Loucy (cell line): ENCODE results near the gene RPTOR.
"Not testable (repeated sequence)": the region's sequence is repeated elsewhere in the genome, so short reads cannot be mapped to it uniquely, and the experiment has no call there.

ENCODE experiments used
- H2AFZ ChIP-seq: fragments of 200-600 bp; sonication (generic); 2 replicates; pipeline ENCODE4 v1.6.0; 2016; ENCODE audit warnings: antibody characterized with exemption, mild to moderate bottlenecking, low read length, moderate library complexity
- H3F3A ChIP-seq: fragments of 200-600 bp; 2 replicates; pipeline ENCODE4 v1.6.0; 2016; ENCODE audit warnings: antibody characterized with exemption, low read depth, mild to moderate bottlenecking
- H3K27me3 ChIP-seq: fragments of 200-600 bp; sonication (generic); 2 replicates; pipeline ENCODE4 v1.6.1; 2014; ENCODE audit warnings: low read length, mild to moderate bottlenecking; ENCODE audit not compliant: insufficient read depth, poor library complexity, severe bottlenecking
- H3K36me3 ChIP-seq: fragments of 200-600 bp; sonication (generic); 2 replicates; pipeline ENCODE4 v1.6.1; 2016; ENCODE audit warnings: low read length; ENCODE audit not compliant: insufficient read depth
- H3K4me1 ChIP-seq: fragments of 200-600 bp; sonication (generic); 2 replicates; pipeline ENCODE4 v1.5.1; 2014; ENCODE audit warnings: low read length, mild to moderate bottlenecking; ENCODE audit not compliant: insufficient read depth, poor library complexity, severe bottlenecking
- H3K4me2 ChIP-seq: fragments of 200-600 bp; sonication (generic); 2 replicates; pipeline ENCODE4 v1.6.0; 2014; ENCODE audit warnings: antibody characterized with exemption, low read length, low read depth, mild to moderate bottlenecking; ENCODE audit not compliant: poor library complexity, severe bottlenecking
- H3K4me3 ChIP-seq: fragments of 200-600 bp; sonication (generic); 2 replicates; pipeline ENCODE4 v1.5.1; 2014; ENCODE audit warnings: low read length, mild to moderate bottlenecking, mixed read lengths; ENCODE audit not compliant: poor library complexity, severe bottlenecking
- H3K79me2 ChIP-seq: fragments of 200-600 bp; sonication (generic); 2 replicates; pipeline ENCODE4 v1.6.1; 2014; ENCODE audit warnings: low read length; ENCODE audit not compliant: insufficient read depth
- H3K9ac ChIP-seq: fragments of 200-600 bp; sonication (generic); 2 replicates; pipeline ENCODE4 v1.6.0; 2014; ENCODE audit warnings: mild to moderate bottlenecking, low read depth, low read length, moderate library complexity; ENCODE audit not compliant: poor library complexity, severe bottlenecking
- H3K9me2 ChIP-seq: fragments of 200-600 bp; sonication (generic); replicated peaks from 2 replicates; pipeline ENCODE4 v1.6.1; 2016; ENCODE audit warnings: low read depth, low read length, mixed read lengths
- H3K9me3 ChIP-seq: fragments of 200-600 bp; sonication (generic); 2 replicates; pipeline ENCODE4 v1.6.1; 2014; ENCODE audit warnings: mild to moderate bottlenecking, antibody characterized with exemption, low read length, low read depth; ENCODE audit not compliant: insufficient read depth
- H4K20me1 ChIP-seq: fragments of 200-600 bp; sonication (generic); 2 replicates; pipeline ENCODE4 v1.6.0; 2014; ENCODE audit warnings: antibody characterized with exemption, low read length, mild to moderate bottlenecking; ENCODE audit not compliant: insufficient read depth, poor library complexity, severe bottlenecking
- CTCF ChIP-seq: fragments of 200-600 bp; sonication (generic); conservative IDR thresholded peaks from 2 replicates; pipeline ENCODE4 v1.5.1; 2014; ENCODE audit warnings: mild to moderate bottlenecking, antibody characterized with exemption, low read length
- EZH2phosphoT487 ChIP-seq: fragments of 200-600 bp; IDR thresholded peaks from 2 replicates; pipeline ENCODE4 v1.6.1; 2018; ENCODE audit warnings: antibody characterized with exemption, mild to moderate bottlenecking, moderate library complexity, borderline replicate concordance

RPTOR gene

GRCh38 chr17:80503921-80504320, 40.7 kb upstream of the RPTOR start:
- H3K27me3 ChIP-seq: no peaks in the 10 kb centered on the region
- no peak for TF ChIP-seq EZH2phosphoT487
- no peak for TF ChIP-seq CTCF
- no peak overlapping the region for H3K4me2 ChIP-seq
- no peak overlapping the region for H2AFZ ChIP-seq
- H3K79me2 ChIP-seq: no peaks in the 10 kb centered on the region
- no peaks in the 10 kb centered on the region for H3K4me1 ChIP-seq
- H3K9ac ChIP-seq: no peak overlapping the region
- no peaks in the 10 kb centered on the region for H3K36me3 ChIP-seq
- no peak overlapping the region for H3K4me3 ChIP-seq
- no peaks in the 10 kb centered on the region for H4K20me1 ChIP-seq
- H3K9me2 ChIP-seq: no peaks in the 10 kb centered on the region
- no peaks in the 10 kb centered on the region for H3F3A ChIP-seq
- no peaks in the 10 kb centered on the region for H3K9me3 ChIP-seq

GRCh38 chr17:80504686-80505413, 39.8 kb upstream of the RPTOR start:
- H4K20me1 ChIP-seq: no peaks in the 10 kb centered on the region
- H3K4me3 ChIP-seq: no peak overlapping the region
- no peaks in the 10 kb centered on the region for H3K9me2 ChIP-seq
- no peak overlapping the region for H2AFZ ChIP-seq
- no peaks in the 10 kb centered on the region for H3K9me3 ChIP-seq
- no peak overlapping the region for H3K9ac ChIP-seq
- no peaks in the 10 kb centered on the region for H3K27me3 ChIP-seq
- H3K4me1 ChIP-seq: no peaks in the 10 kb centered on the region
- no peaks in the 10 kb centered on the region for H3F3A ChIP-seq
- TF ChIP-seq CTCF (no peak), EZH2phosphoT487 (no peak)
- H3K79me2 ChIP-seq: no peaks in the 10 kb centered on the region
- H3K36me3 ChIP-seq: no peaks in the 10 kb centered on the region
- H3K4me2 ChIP-seq: no peak overlapping the region

- not testable (repeated sequence) for H3K9ac ChIP-seq, H3K36me3 ChIP-seq, H3K4me3 ChIP-seq, H3K9me3 ChIP-seq, H3K4me2 ChIP-seq, H3K4me1 ChIP-seq, H3K27me3 ChIP-seq, H2AFZ ChIP-seq, H3K79me2 ChIP-seq, H3K9me2 ChIP-seq, H3F3A ChIP-seq, H4K20me1 ChIP-seq
Measured at GRCh38 chr17:80507177-80507576, 37.5 kb upstream of the RPTOR start.

- no peaks in the 10 kb centered on the region for H3K4me1 ChIP-seq
- no peak overlapping the region for H3K4me3 ChIP-seq
- H4K20me1 ChIP-seq: no peaks in the 10 kb centered on the region
- TF ChIP-seq EZH2phosphoT487 (no peak), CTCF (no peak)
- H3K36me3 ChIP-seq: no peaks in the 10 kb centered on the region
- H3K9me3 ChIP-seq: no peaks in the 10 kb centered on the region
- no peak overlapping the region for H3K4me2 ChIP-seq
- no peaks in the 10 kb centered on the region for H3K27me3 ChIP-seq
- H3F3A ChIP-seq: no peaks in the 10 kb centered on the region
- H3K9ac ChIP-seq: no peak overlapping the region
- H2AFZ ChIP-seq: no peak overlapping the region
- H3K79me2 ChIP-seq: no peaks in the 10 kb centered on the region
- no peaks in the 10 kb centered on the region for H3K9me2 ChIP-seq
Measured at GRCh38 chr17:80507965-80508364, 36.7 kb upstream of the RPTOR start.
